HepG2 (cell line): Measurements from ENCODE around the gene ZNF624. TPM values are rescaled to one million over a fixed set of nuclear protein-coding genes. Genes with fewer than 3 reads are reported as not detected.

Experiments
- BRCA1 ChIP-seq: sonication (generic); formaldehyde crosslinking; IDR thresholded peaks from 2 replicates; pipeline ENCODE4 v1.4.0; 2020; ENCODE audit warnings: missing genetic modification reagents
- CBX1 ChIP-seq: IDR thresholded peaks from one replicate; pipeline ENCODE4 v1.6.1; 2016; ENCODE audit warnings: antibody characterized with exemption, low read depth
- FOXA1 ChIP-seq, 2 experiments: fragments of 450-650 bp in 1 of 2; sonication (generic) in 1 of 2; formaldehyde crosslinking in 1 of 2; IDR thresholded peaks; 2 replicates each; pipeline versions ENCODE4 v1.4.0 to v1.6.1; 2016 to 2020; ENCODE audit warnings: missing genetic modification reagents in 1 of 2
- GTF2F1 ChIP-seq: fragments of 150-350 bp; IDR thresholded peaks from 2 replicates; pipeline ENCODE4 v1.6.1; 2014; ENCODE audit warnings: low read length
- HMG20B ChIP-seq: conservative IDR thresholded peaks from 2 replicates; pipeline ENCODE4 v1.6.1; 2016; ENCODE audit warnings: missing genetic modification reagents, missing compliant biosample characterization
- HNRNPK ChIP-seq: fragments of 200-400 bp; formaldehyde crosslinking; IDR thresholded peaks from 2 replicates; pipeline ENCODE4 v1.6.1; 2018; ENCODE audit warnings: low read length, low read depth, moderate library complexity, mild to moderate bottlenecking; ENCODE audit not compliant: poor library complexity, severe bottlenecking
- NCOR1 ChIP-seq: fragments of 200-600 bp; sonication (generic); IDR thresholded peaks from 2 replicates; pipeline ENCODE4 v1.7.0; 2017; ENCODE audit warnings: antibody characterized with exemption, low read length, borderline replicate concordance
- SMAD9 ChIP-seq: sonication (generic); formaldehyde crosslinking; IDR thresholded peaks from 2 replicates; pipeline ENCODE4 v1.5.1; 2020; ENCODE audit warnings: mild to moderate bottlenecking, missing genetic modification reagents
- SYNCRIP ChIP-seq: fragments of 200-400 bp; formaldehyde crosslinking; IDR thresholded peaks from 2 replicates; pipeline ENCODE4 v1.6.1; 2018; ENCODE audit warnings: mild to moderate bottlenecking, low read depth, low read length; ENCODE audit not compliant: insufficient read depth
- TEAD3 ChIP-seq: optimal IDR thresholded peaks from 2 replicates; pipeline ENCODE3; 2016; ENCODE audit warnings: borderline replicate concordance
- WIZ ChIP-seq: sonication (generic); formaldehyde crosslinking; IDR thresholded peaks from 2 replicates; pipeline ENCODE4 v1.5.1; 2020; ENCODE audit warnings: mild to moderate bottlenecking, missing genetic modification reagents
- ZNF44 ChIP-seq: sonication (generic); formaldehyde crosslinking; IDR thresholded peaks from 2 replicates; pipeline ENCODE4 v1.5.1; 2020; ENCODE audit warnings: mild to moderate bottlenecking, missing genetic modification reagents
- ZNF530 ChIP-seq: sonication (generic); formaldehyde crosslinking; IDR thresholded peaks from 2 replicates; pipeline ENCODE4 v1.5.0; 2020; ENCODE audit warnings: low read depth, mild to moderate bottlenecking, missing genetic modification reagents
- ZNF629 ChIP-seq: sonication (generic); formaldehyde crosslinking; conservative IDR thresholded peaks from 2 replicates; pipeline ENCODE4 v1.5.0; 2020; ENCODE audit warnings: missing genetic modification reagents
- polyA plus RNA-seq, 8 experiments: library from polyadenylated mRNA; depleted of rRNA in 3 of 8; stranded (reverse) in 7 of 8; unstranded in 1 of 8; fragments of >200 nt; fragmentation: Illumina TruSeq in 4 of 8; extraction: Trizol in 4 of 8; gene quantifications; 2 replicates each; pipeline versions ENCODE4 v1.2.1 to v1.2.3, GENCODE V29; 2011 to 2016; ENCODE audit warnings: low read depth in 4 of 8, missing spikeins in 1 of 8, mixed read lengths in 1 of 8; ENCODE audit not compliant: insufficient read depth in 1 of 8
- total RNA-seq, 5 experiments: library from RNA; depleted of rRNA; stranded (reverse); fragments of >200 nt; fragmentation: Illumina TruSeq; extraction: Trizol; gene quantifications; 2 replicates each; pipeline ENCODE4 v1.2.3, GENCODE V29; 2016; ENCODE audit warnings: low read depth in 1 of 5
- TF ChIP-seq, protein P1 (sequence below): sonication (generic); formaldehyde crosslinking; IDR thresholded peaks from 2 replicates; pipeline ENCODE4 v1.4.0; 2020; ENCODE audit warnings: missing genetic modification reagents
- TF ChIP-seq, protein P2 (sequence below): sonication (generic); formaldehyde crosslinking; IDR thresholded peaks from 2 replicates; pipeline ENCODE4 v1.9.0; 2021; ENCODE audit warnings: missing genetic modification reagents, borderline replicate concordance
- TF ChIP-seq, protein P3 (sequence below): sonication (generic); formaldehyde crosslinking; IDR thresholded peaks from 2 replicates; pipeline ENCODE4 v1.4.0; 2020; ENCODE audit warnings: missing genetic modification reagents, borderline replicate concordance
- TF ChIP-seq, protein P4 (sequence below): sonication (generic); formaldehyde crosslinking; conservative IDR thresholded peaks from 2 replicates; pipeline ENCODE4 v1.4.0; 2020; ENCODE audit warnings: missing genetic modification reagents
- TF ChIP-seq, protein P5 (sequence below): sonication (generic); formaldehyde crosslinking; IDR thresholded peaks from 2 replicates; pipeline ENCODE4 v1.5.1; 2020; ENCODE audit warnings: missing genetic modification reagents, mild to moderate bottlenecking, borderline replicate concordance
- TF ChIP-seq, protein P6 (sequence below): IDR thresholded peaks from 2 replicates; pipeline ENCODE4 v1.6.1; 2016; ENCODE audit warnings: mild to moderate bottlenecking, missing biosample characterization, missing genetic modification reagents

Gene ZNF624
- total and polyA plus RNA-seq, 2 of the 13 experiments (the other 11 are each of a cell fraction or from before 2014, with no cell fraction given) = 0.75 to 3.5 TPM

DNA sequence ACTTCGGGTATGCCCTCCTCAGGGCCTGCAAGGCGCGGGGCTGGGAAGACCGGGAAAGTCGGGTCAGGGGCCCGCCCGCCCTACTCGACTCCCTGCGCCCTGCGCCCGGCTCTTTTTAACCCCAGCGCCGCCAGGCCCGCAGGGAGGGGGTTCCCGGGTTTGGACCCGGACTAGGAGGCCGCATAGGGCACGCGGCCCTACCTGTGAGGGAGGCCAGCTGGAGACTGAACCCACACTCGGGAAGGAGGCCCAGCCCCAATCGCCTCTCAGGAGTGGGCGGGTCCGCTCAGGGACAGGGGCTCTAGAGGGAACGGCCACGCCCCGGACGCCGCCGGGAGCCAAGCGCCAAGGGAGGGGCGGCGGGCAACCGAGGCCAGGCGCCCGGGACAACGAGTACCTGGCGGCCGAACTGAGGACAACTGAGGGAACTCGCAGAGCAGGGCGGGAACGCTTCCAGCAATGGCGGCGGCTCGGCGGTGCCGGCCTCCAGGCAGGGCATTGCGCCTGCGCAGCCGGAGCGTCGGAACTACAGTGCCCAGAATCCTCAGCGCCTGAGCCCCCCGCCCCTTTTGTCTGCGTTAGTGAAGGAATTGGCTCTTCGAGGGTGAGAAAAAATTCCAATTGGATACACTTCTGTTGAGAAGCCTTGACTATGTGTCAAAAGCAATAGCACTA is at the start of gene ZNF624 (continued):
- TF ChIP-seq WIZ (CRISPR knock-in tag) = peak; percentile 65; the same call in 1 of the 2 replicates
- TF ChIP-seq HNRNPK = peak; percentile 45
- TF ChIP-seq, protein P1, sequence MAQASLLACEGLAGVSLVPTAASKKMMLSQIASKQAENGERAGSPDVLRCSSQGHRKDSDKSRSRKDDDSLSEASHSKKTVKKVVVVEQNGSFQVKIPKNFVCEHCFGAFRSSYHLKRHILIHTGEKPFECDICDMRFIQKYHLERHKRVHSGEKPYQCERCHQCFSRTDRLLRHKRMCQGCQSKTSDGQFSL (CRISPR knock-in tag) = 0 out of 2 replicates have a peak, but pooled peaks have one; percentile 50
- TF ChIP-seq BRCA1 = peak; percentile 67; the same call in 1 of the 2 replicates
- TF ChIP-seq CBX1 = peak; percentile 63
- TF ChIP-seq ZNF530 (CRISPR knock-in tag) = no peak
- TF ChIP-seq, protein P2, sequence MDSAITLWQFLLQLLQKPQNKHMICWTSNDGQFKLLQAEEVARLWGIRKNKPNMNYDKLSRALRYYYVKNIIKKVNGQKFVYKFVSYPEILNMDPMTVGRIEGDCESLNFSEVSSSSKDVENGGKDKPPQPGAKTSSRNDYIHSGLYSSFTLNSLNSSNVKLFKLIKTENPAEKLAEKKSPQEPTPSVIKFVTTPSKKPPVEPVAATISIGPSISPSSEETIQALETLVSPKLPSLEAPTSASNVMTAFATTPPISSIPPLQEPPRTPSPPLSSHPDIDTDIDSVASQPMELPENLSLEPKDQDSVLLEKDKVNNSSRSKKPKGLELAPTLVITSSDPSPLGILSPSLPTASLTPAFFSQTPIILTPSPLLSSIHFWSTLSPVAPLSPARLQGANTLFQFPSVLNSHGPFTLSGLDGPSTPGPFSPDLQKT (CRISPR knock-in tag) = no peak
- TF ChIP-seq, protein P3, sequence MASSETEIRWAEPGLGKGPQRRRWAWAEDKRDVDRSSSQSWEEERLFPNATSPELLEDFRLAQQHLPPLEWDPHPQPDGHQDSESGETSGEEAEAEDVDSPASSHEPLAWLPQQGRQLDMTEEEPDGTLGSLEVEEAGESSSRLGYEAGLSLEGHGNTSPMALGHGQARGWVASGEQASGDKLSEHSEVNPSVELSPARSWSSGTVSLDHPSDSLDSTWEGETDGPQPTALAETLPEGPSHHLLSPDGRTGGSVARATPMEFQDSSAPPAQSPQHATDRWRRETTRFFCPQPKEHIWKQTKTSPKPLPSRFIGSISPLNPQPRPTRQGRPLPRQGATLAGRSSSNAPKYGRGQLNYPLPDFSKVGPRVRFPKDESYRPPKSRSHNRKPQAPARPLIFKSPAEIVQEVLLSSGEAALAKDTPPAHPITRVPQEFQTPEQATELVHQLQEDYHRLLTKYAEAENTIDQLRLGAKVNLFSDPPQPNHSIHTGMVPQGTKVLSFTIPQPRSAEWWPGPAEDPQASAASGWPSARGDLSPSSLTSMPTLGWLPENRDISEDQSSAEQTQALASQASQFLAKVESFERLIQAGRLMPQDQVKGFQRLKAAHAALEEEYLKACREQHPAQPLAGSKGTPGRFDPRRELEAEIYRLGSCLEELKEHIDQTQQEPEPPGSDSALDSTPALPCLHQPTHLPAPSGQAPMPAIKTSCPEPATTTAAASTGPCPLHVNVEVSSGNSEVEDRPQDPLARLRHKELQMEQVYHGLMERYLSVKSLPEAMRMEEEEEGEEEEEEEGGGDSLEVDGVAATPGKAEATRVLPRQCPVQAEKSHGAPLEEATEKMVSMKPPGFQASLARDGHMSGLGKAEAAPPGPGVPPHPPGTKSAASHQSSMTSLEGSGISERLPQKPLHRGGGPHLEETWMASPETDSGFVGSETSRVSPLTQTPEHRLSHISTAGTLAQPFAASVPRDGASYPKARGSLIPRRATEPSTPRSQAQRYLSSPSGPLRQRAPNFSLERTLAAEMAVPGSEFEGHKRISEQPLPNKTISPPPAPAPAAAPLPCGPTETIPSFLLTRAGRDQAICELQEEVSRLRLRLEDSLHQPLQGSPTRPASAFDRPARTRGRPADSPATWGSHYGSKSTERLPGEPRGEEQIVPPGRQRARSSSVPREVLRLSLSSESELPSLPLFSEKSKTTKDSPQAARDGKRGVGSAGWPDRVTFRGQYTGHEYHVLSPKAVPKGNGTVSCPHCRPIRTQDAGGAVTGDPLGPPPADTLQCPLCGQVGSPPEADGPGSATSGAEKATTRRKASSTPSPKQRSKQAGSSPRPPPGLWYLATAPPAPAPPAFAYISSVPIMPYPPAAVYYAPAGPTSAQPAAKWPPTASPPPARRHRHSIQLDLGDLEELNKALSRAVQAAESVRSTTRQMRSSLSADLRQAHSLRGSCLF (CRISPR knock-in tag) = no peak
- no peak for TF ChIP-seq SYNCRIP
- 0 out of 2 replicates have a peak, but pooled peaks have one; percentile 23 for TF ChIP-seq ZNF629 (CRISPR knock-in tag)
- no peak for TF ChIP-seq HMG20B (CRISPR knock-in tag)
- TF ChIP-seq NCOR1 = no peak
- TF ChIP-seq, protein P4, sequence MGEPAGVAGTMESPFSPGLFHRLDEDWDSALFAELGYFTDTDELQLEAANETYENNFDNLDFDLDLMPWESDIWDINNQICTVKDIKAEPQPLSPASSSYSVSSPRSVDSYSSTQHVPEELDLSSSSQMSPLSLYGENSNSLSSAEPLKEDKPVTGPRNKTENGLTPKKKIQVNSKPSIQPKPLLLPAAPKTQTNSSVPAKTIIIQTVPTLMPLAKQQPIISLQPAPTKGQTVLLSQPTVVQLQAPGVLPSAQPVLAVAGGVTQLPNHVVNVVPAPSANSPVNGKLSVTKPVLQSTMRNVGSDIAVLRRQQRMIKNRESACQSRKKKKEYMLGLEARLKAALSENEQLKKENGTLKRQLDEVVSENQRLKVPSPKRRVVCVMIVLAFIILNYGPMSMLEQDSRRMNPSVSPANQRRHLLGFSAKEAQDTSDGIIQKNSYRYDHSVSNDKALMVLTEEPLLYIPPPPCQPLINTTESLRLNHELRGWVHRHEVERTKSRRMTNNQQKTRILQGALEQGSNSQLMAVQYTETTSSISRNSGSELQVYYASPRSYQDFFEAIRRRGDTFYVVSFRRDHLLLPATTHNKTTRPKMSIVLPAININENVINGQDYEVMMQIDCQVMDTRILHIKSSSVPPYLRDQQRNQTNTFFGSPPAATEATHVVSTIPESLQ (CRISPR knock-in tag) = no peak
- TF ChIP-seq, protein P5, sequence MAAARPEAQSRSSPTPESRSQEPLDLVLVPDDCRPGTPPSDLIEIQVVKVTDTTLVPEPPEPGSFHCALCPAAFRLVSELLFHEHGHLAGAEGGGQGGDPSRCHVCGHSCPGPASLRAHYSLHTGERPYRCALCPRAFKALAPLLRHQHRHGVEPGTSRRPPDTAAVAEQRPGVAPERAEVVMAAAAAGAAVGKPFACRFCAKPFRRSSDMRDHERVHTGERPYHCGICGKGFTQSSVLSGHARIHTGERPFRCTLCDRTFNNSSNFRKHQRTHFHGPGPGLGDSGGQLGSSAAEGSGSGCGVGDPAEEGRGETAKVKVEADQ (CRISPR knock-in tag) = no peak; the same call in 1 of the 2 replicates
- 0 out of 2 replicates have a peak, but pooled peaks have one; percentile 48 for TF ChIP-seq ZNF44 (CRISPR knock-in tag)
- no peak for TF ChIP-seq SMAD9 (CRISPR knock-in tag)
- TF ChIP-seq TEAD3 (CRISPR knock-in tag) = peak; percentile 63
- no peak for TF ChIP-seq FOXA1 (IDR thresholded peaks at IDR 0.05)
- TF ChIP-seq FOXA1 (CRISPR knock-in tag; IDR thresholded peaks at IDR 0.05) = no peak
- TF ChIP-seq, protein P6, sequence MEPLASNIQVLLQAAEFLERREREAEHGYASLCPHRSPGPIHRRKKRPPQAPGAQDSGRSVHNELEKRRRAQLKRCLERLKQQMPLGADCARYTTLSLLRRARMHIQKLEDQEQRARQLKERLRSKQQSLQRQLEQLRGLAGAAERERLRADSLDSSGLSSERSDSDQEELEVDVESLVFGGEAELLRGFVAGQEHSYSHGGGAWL (CRISPR knock-in tag) = peak; percentile 87
- no peak for TF ChIP-seq GTF2F1
